Tracheal epithelial cell (primary cell): ENCODE measurements around the gene OR4C16. TPM values are rescaled to one million over a fixed set of nuclear protein-coding genes. Genes with fewer than 3 reads are reported as not detected.

Experiments
- total RNA-seq: library from RNA; depleted of rRNA; stranded (reverse); fragments of >200 nt; gene quantifications from 2 replicates; pipeline ENCODE4 v1.2.1, GENCODE V29; 2014

OR4C16 gene, protein sequence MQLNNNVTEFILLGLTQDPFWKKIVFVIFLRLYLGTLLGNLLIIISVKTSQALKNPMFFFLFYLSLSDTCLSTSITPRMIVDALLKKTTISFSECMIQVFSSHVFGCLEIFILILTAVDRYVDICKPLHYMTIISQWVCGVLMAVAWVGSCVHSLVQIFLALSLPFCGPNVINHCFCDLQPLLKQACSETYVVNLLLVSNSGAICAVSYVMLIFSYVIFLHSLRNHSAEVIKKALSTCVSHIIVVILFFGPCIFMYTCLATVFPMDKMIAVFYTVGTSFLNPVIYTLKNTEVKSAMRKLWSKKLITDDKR
- total RNA-seq: not detected in 2 replicates

DNA sequence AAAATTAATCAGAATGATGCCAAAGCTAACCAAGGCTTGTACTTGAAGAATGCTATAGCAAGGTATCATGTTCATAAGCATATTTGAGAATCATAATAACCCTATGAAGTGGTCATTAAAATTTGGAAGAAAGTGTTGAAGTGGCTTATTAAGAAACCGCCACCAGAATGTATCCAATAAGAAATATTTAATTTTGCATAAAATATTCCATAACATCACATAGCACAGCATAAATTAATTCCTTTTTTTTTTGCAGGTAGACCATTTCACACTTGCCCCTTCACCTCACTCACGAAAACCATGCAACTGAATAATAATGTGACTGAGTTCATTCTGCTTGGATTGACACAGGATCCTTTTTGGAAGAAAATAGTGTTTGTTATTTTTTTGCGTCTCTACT is at the start of gene OR4C16:
Gene OR4C16, plus strand, starts transcription at position 301 of the 400 bp plus-strand sequence. Its CDS starts 0 bp downstream, at position 301.

GRCh38 chr11:55554169-55554568 is 17.8 kb upstream of the OR4C16 start, which contains the start of gene OR4C15:
Gene OR4C15, plus strand, starts transcription at chr11:55554469. Its CDS starts 0 bp downstream, at chr11:55554469.

GRCh38 chr11:55607545-55607944 is 35.6 kb downstream of the OR4C16 start, which contains the start of gene OR4C11:
Gene OR4C11, minus strand, starts transcription at chr11:55607645. Its CDS starts 3,272 bp downstream, at chr11:55604373.

Other genes starting within 250 kb of the OR4C16 start
- gene OR4A16, start 228.9 kb upstream of the OR4C16 start, total RNA-seq: not detected in 2 replicates
- not detected in 2 replicates for gene OR4A15, start 204.2 kb upstream of the OR4C16 start, total RNA-seq
- gene OR4C15, start 17.7 kb upstream of the OR4C16 start, total RNA-seq: not detected in 2 replicates
- not detected in 2 replicates for gene OR4C11, start 35.5 kb downstream of the OR4C16 start, total RNA-seq
- gene OR4P4, start 63.0 kb downstream of the OR4C16 start, total RNA-seq: not detected in 2 replicates
- not detected in 2 replicates for gene OR4S2, start 76.2 kb downstream of the OR4C16 start, total RNA-seq
- not detected in 2 replicates for gene OR4C6, start 90.1 kb downstream of the OR4C16 start, total RNA-seq
- not detected in 2 replicates for gene OR5D13, start 201.3 kb downstream of the OR4C16 start, total RNA-seq
- not detected in 2 replicates for gene OR5D14, start 223.4 kb downstream of the OR4C16 start, total RNA-seq
- gene OR5L1, start 239.2 kb downstream of the OR4C16 start, total RNA-seq: not detected in 2 replicates
- not detected in 2 replicates for gene OR5D18, start 247.5 kb downstream of the OR4C16 start, total RNA-seq